K562 (cell line): Measurements from ENCODE around the gene PCF11. TPM values are rescaled to one million over a fixed set of nuclear protein-coding genes. Genes with fewer than 3 reads are reported as not detected.

Experiments
- CREM ChIP-seq: IDR thresholded peaks from 2 replicates; pipeline ENCODE4 v1.6.1; 2014; ENCODE audit warnings: antibody characterized with exemption, low read depth
- E2F6 ChIP-seq, 2 experiments: IDR thresholded peaks; 2 replicates each; pipeline ENCODE4 v1.6.1; 2011; ENCODE audit warnings: borderline replicate concordance in 1 of 2, control low read depth in 1 of 2, low read depth in 1 of 2, low read length in 1 of 2, mild to moderate bottlenecking in 1 of 2, mixed read lengths in 1 of 2, moderate library complexity in 1 of 2; ENCODE audit not compliant: insufficient read depth in 1 of 2, insufficient read length in 1 of 2, poor library complexity in 1 of 2, severe bottlenecking in 1 of 2; ENCODE audit errors: extremely low read depth in 1 of 2
- GTF2F1 ChIP-seq: IDR thresholded peaks from 2 replicates; pipeline ENCODE4 v1.6.1; 2011; ENCODE audit warnings: low read depth, low read length, improper control_type of control experiment
- KDM5B ChIP-seq: fragments of 200-600 bp; sonication (generic); IDR thresholded peaks from 2 replicates; pipeline ENCODE4 v1.6.1; 2012; ENCODE audit warnings: low read depth, mild to moderate bottlenecking, moderate library complexity, low read length, control low read depth, inconsistent platforms; ENCODE audit not compliant: insufficient replicate concordance
- NR1H2 ChIP-seq: sonication (generic); formaldehyde crosslinking; IDR thresholded peaks from 2 replicates; pipeline ENCODE4 v1.4.0; 2020; ENCODE audit warnings: mild to moderate bottlenecking, missing genetic modification reagents
- NR2C2 ChIP-seq, 2 experiments: fragments of 200-800 bp in 1 of 2; sonication (Bioruptor generic) in 1 of 2; sonication (generic) in 1 of 2; formaldehyde crosslinking in 1 of 2; IDR thresholded peaks; 2 replicates each; pipeline versions ENCODE4 v1.6.1 to v1.8.0; 2016 to 2022; ENCODE audit warnings: mild to moderate bottlenecking in 1 of 2, missing compliant biosample characterization in 1 of 2, missing genetic modification characterization in 1 of 2, missing genetic modification reagents in 1 of 2
- SOX6 ChIP-seq: fragments of 450-650 bp; IDR thresholded peaks from 2 replicates; pipeline ENCODE4 v1.6.1; 2014; ENCODE audit warnings: mild to moderate bottlenecking
- ZC3H8 ChIP-seq: fragments of 450-650 bp; IDR thresholded peaks from 2 replicates; pipeline ENCODE4 v1.6.1; 2017
- ZNF551 ChIP-seq: fragments of 250-450 bp; sonication (Bioruptor Pico); IDR thresholded peaks from 2 replicates; pipeline ENCODE4 v1.5.0; 2021; ENCODE audit warnings: mild to moderate bottlenecking, moderate library complexity
- polyA plus RNA-seq, 8 experiments: library from polyadenylated mRNA; depleted of rRNA in 4 of 8; stranded (reverse) in 5 of 8; unstranded in 3 of 8; fragments of >200 nt; fragmentation: Nextera tagmentation in 2 of 8; fragmentation: Illumina TruSeq in 1 of 8; extraction: Ambion mirVana in 2 of 8; extraction: Trizol in 1 of 8; gene quantifications; 2 replicates each; pipeline versions ENCODE4 v1.2.1 to v1.2.3, GENCODE V29; 2011 to 2014; ENCODE audit warnings: inconsistent platforms in 1 of 8, missing spikeins in 1 of 8
- total RNA-seq, 7 experiments: library from RNA; depleted of rRNA in 6 of 7; stranded (reverse); fragments of >200 nt in 6 of 7; fragmentation: Illumina TruSeq in 2 of 7; extraction: Trizol in 2 of 7; gene quantifications; 2 replicates each; pipeline versions ENCODE4 v1.2.1 to v1.2.3, GENCODE V29; 2011 to 2021; ENCODE audit warnings: low replicate concordance in 1 of 7
- TF ChIP-seq, protein P1 (sequence below): sonication (generic); formaldehyde crosslinking; IDR thresholded peaks from 2 replicates; pipeline ENCODE4 v1.8.0; 2022; ENCODE audit warnings: missing genetic modification reagents, mild to moderate bottlenecking, moderate library complexity, borderline replicate concordance
- TF ChIP-seq, protein P2 (sequence below), 2 experiments: fragments of 450-650 bp; IDR thresholded peaks; 2 replicates each; pipeline ENCODE4 v1.6.1; 2016; ENCODE audit warnings: mild to moderate bottlenecking in 2 of 2, borderline replicate concordance in 1 of 2, low read depth in 1 of 2, moderate library complexity in 1 of 2

Gene PCF11
- total and polyA plus RNA-seq, 9 of the 15 experiments (the other 6 are each of a cell fraction or from before 2014, with no cell fraction given), result 9.3 to 91.6 (median 54.4) TPM

- TF ChIP-seq E2F6 (IDR thresholded peaks at IDR 0.05; ENCODE audit: borderline replicate concordance in 1 of 2, extremely low read depth in 1 of 2, insufficient read depth in 1 of 2, insufficient read length in 1 of 2, low read depth in 1 of 2, low read length in 1 of 2, poor library complexity in 1 of 2, severe bottlenecking in 1 of 2) (peak in 1 of 2 experiments; percentile 68), GTF2F1 (0 out of 2 replicates have a peak, but pooled peaks have one; percentile 44), KDM5B (peak; percentile 52), NR2C2 (CRISPR knock-in tag; IDR thresholded peaks at IDR 0.05) (0 out of 2 replicates have a peak, but pooled peaks have one; percentile 28), NR2C2 (tag; IDR thresholded peaks at IDR 0.05) (peak; percentile 75), NR1H2 (CRISPR knock-in tag) (no peak), SOX6 (0 out of 2 replicates have a peak, but pooled peaks have one; percentile 9), ZNF551 (CRISPR knock-in tag) (no peak), CREM (peak; percentile 97), ZC3H8 (0 out of 2 replicates have a peak, but pooled peaks have one; percentile 35)
- TF ChIP-seq, protein P1, sequence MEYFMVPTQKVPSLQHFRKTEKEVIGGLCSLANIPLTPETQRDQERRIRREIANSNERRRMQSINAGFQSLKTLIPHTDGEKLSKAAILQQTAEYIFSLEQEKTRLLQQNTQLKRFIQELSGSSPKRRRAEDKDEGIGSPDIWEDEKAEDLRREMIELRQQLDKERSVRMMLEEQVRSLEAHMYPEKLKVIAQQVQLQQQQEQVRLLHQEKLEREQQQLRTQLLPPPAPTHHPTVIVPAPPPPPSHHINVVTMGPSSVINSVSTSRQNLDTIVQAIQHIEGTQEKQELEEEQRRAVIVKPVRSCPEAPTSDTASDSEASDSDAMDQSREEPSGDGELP (CRISPR knock-in tag), result peak; percentile 82; the same call in 1 of the 2 replicates
- TF ChIP-seq, protein P2, sequence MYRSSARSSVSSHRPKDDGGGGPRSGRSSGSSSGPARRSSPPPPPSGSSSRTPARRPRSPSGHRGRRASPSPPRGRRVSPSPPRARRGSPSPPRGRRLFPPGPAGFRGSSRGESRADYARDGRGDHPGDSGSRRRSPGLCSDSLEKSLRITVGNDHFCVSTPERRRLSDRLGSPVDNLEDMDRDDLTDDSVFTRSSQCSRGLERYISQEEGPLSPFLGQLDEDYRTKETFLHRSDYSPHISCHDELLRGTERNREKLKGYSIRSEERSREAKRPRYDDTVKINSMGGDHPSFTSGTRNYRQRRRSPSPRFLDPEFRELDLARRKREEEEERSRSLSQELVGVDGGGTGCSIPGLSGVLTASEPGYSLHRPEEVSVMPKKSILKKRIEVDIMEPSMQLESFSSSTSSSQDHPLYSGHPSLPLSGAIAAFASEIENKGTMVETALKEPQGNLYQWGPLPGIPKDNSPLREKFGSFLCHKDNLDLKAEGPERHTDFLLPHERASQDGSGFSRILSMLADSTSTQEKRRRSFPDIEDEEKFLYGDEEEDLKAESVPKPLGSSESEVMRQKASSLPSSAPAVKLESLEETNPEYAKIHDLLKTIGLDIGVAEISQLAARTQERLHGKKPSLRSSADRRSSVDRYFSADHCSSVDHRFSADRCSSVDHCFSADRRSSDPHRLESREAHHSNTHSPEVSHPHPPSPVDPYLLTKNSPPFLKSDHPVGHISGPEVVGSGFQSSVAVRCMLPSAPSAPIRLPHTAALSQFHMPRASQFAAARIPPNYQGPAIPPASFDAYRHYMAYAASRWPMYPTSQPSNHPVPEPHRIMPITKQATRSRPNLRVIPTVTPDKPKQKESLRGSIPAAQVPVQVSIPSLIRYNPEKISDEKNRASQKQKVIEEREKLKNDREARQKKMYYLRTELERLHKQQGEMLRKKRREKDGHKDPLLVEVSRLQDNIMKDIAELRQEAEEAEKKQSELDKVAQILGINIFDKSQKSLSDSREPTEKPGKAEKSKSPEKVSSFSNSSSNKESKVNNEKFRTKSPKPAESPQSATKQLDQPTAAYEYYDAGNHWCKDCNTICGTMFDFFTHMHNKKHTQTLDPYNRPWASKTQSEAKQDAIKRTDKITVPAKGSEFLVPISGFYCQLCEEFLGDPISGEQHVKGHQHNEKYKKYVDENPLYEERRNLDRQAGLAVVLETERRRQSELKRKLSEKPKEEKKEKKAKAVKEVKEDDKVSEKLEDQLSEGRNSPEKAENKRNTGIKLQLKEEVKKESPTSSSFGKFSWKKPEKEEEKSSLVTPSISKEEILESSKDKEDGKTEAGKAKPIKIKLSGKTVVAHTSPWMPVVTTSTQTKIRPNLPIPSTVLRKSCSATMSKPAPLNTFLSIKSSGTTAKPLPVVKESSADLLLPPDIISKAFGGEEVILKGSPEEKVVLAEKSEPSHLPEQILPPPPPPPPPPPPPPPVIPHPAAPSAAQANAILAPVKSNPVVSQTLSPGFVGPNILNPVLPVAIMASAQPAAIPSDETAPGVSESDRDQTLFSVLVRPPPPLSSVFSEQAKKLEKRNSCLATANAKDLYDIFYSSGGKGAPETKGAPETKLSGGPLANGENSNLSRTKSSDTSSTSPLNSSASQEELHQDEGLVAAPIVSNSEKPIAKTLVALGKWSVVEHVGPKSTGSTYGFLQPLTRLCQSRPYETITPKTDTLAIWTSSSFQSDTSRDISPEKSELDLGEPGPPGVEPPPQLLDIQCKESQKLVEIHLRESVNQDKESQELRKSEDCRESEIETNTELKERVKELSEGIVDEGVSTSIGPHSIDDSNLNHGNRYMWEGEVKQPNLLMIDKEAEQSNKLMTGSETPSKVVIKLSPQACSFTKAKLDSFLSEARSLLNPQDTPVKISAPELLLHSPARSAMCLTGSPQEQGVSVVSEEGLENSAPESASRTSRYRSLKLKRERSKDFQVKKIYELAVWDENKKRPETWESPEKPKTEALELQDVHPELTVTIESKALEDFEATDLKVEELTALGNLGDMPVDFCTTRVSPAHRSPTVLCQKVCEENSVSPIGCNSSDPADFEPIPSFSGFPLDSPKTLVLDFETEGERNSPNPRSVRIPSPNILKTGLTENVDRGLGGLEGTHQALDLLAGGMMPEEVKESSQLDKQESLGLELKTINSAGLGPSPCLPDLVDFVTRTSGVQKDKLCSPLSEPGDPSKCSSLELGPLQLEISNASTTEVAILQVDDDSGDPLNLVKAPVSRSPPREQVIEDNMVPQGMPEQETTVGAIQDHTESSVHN (IDR thresholded peaks at IDR 0.05; ENCODE audit: borderline replicate concordance in 1 of 2, low read depth in 1 of 2), result no peak
Measured at GRCh38 chr11:83193315-83194280, 36.7 kb downstream of the PCF11 start, which contains the start of gene ANKRD42 (continued).
